ENCODE results near the gene MORN1. TPM values are rescaled to one million over a fixed set of nuclear protein-coding genes. Genes with fewer than 3 reads are reported as not detected.

Gene MORN1
- total and polyA plus RNA-seq, 8 donors = 4.7 to 9.3 (median 5.3) TPM

DNA sequence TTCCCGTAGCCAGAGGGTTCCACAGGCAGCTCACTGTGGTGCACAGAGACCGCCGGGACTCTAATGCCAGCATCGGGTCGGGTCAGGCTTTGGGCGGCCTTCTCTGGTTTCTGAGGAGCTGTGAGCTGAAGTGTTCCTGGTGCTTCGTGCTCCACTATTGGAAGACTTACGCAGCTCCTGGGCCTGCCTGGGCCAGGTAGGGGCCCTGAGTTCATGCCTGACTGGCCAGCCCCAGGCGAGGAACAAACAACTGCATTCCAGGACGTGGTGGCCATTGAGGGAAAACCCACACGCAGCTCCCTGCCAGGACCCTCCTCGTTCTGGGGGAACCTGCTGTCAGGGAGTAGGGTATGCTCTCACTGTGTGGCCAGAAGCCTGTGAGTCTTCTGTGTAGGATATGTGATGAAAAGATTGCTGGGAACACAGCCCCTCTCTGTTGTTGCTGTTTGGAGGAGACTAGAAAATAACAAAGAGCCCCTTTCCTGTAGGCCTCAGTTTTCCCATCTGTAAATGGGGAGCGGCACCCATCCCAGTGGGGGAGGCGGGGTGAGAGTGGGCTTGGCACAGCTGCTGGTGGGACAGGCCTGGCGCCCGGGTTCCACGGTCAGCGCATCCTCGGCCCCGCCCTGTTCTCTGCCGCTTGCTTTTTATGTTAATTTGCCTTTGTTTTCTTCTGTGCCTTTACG is 8.7 kb upstream of the MORN1 start:
- H3K4me1 ChIP-seq = no peaks in the 10 kb centered on the region
- no peaks in the 10 kb centered on the region for H3K27me3 ChIP-seq
- FAIRE-seq (no peak), ATAC-seq (no peak), DNase-seq (peak in 1 of 6 donors; percentile 22)
- peaks cover 6 to 80% (median 48%) of the 10 kb centered on the region in 3 donors for H3K36me3 ChIP-seq
- intact Hi-C loops (cut with DNase I) = no loop called here
- no peak overlapping the region for H3K4me3 ChIP-seq
- no peak for TF ChIP-seq CTCF (IDR thresholded peaks at IDR 0.05)
- WGBS, 2 donors = 89 to 92% methylated on average over 22 of the region's 22 CpGs
- no peaks in the 10 kb centered on the region for H3K9me3 ChIP-seq
- H3K27ac ChIP-seq = no peak overlapping the region

GRCh38 chr1:2398871-2399270 is 7.5 kb upstream of the MORN1 start:
- intact Hi-C loops (cut with DNase I) = no loop called here
- no peak overlapping the region for H3K4me3 ChIP-seq
- WGBS, 2 donors = 91 to 93% methylated on average over 7 of the region's 7 CpGs
- peak in 1 of 6 donors; percentile 20 for DNase-seq
- ATAC-seq = no peak
- peaks cover 0 to 7% (median 6%) of the 10 kb centered on the region in 3 donors for H3K4me1 ChIP-seq
- H3K27me3 ChIP-seq = no peaks in the 10 kb centered on the region
- FAIRE-seq = no peak
- H3K36me3 ChIP-seq = peaks cover 6 to 68% (median 41%) of the 10 kb centered on the region in 3 donors
- no peak overlapping the region for H3K27ac ChIP-seq
- H3K9me3 ChIP-seq = no peaks in the 10 kb centered on the region
- no peak for TF ChIP-seq CTCF (IDR thresholded peaks at IDR 0.05)

GRCh38 chr1:2397007-2397679 is 5.8 kb upstream of the MORN1 start:
- intact Hi-C loops (cut with DNase I) = no loop called here
- no peak for DNase-seq
- WGBS, 2 donors = 87 to 90% methylated on average over 19 of the region's 19 CpGs
- H3K4me3 ChIP-seq = no peak overlapping the region
- no peak for FAIRE-seq
- no peak for TF ChIP-seq CTCF (IDR thresholded peaks at IDR 0.05)
- ATAC-seq = no peak
- no peaks in the 10 kb centered on the region for H3K27me3 ChIP-seq
- peaks cover under 1 to 51% (median 29%) of the 10 kb centered on the region in 3 donors for H3K36me3 ChIP-seq
- no peaks in the 10 kb centered on the region for H3K9me3 ChIP-seq
- no peak overlapping the region for H3K27ac ChIP-seq
- H3K4me1 ChIP-seq = peaks cover 11 to 21% (median 20%) of the 10 kb centered on the region in 3 donors

DNA sequence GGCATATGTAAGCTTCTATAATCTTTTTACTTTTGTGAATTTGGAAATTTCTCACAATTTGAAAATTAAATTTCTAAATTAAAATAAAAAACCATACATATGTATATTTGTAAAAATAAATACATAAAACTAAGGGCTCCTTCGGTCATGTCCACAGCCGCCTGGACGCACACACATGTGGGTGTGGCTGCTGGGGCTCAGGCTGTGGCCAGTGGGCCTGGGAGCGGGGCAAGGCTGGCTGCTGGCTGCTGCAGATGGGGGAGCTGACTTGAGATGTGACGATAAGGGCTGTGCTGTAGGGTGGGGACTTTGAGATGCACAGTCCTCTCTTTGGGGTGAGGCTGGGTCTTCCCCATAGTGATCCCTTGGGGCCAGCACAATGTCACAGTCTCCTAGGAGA is 5.1 kb upstream of the MORN1 start:
- intact Hi-C loops (cut with DNase I) = no loop called here
- DNase-seq (no peak), ATAC-seq (no peak), FAIRE-seq (no peak)
- Histone ChIP-seq H3K36me3 (peaks cover 0 to 44% (median 23%) of the 10 kb centered on the region in 3 donors), H3K27me3 (no peaks in the 10 kb centered on the region), H3K4me1 (peaks cover 11 to 21% (median 20%) of the 10 kb centered on the region in 3 donors), H3K4me3 (no peak overlapping the region), H3K9me3 (no peaks in the 10 kb centered on the region), H3K27ac (no peak overlapping the region)
- WGBS, 2 donors = 92 to 94% methylated on average over 5 of the region's 5 CpGs
- TF ChIP-seq CTCF (IDR thresholded peaks at IDR 0.05) = no peak

DNA sequence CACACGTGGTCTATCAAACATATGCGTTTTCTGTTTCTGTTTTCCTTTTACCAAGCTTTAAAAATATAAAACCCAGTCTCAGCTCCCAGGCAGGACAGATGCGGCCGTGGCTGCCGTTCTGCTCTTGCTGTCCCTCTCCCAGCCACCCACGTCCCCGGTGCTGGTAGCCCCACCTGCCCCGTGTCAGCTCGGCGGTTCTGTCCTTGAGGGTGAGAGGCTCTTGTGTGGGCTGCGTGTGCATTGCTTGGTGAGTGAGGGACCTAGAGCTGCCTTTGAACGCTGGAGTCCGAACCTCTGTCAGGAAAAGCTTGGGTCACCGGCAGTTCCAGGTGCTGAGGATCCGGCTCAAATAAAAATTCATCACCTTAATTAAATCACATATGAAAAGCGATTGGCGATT is 4.7 kb upstream of the MORN1 start:
- peaks cover 11 to 21% (median 20%) of the 10 kb centered on the region in 3 donors for H3K4me1 ChIP-seq
- 82 to 85% methylated on average over 17 of the region's 17 CpGs for WGBS, 2 donors
- no peak overlapping the region for H3K27ac ChIP-seq
- FAIRE-seq (no peak), DNase-seq (no peak), ATAC-seq (no peak)
- H3K4me3 ChIP-seq = no peak overlapping the region
- TF ChIP-seq CTCF (IDR thresholded peaks at IDR 0.05) = no peak
- H3K36me3 ChIP-seq = peaks cover 0 to 43% (median 23%) of the 10 kb centered on the region in 3 donors
- intact Hi-C loops (cut with DNase I) = no loop called here
- no peaks in the 10 kb centered on the region for H3K9me3 ChIP-seq
- no peaks in the 10 kb centered on the region for H3K27me3 ChIP-seq

All from pancreas (tissue), 10 donors.